SK-N-SH (cell line): Measurements from ENCODE around the gene LTBP1. TPM values are rescaled to one million over a fixed set of nuclear protein-coding genes. Genes with fewer than 3 reads are reported as not detected.

Source experiments
- CTCF ChIA-PET: fragments of 300-600, 350-600 bp; formaldehyde crosslinking; extraction: SDS; loops from one replicate; lab custom pipeline; 2021; lab: Yijun Ruan, JAX
- POLR2A ChIA-PET: fragments of 350-600 bp; sonication (Branson Sonifier 250); formaldehyde crosslinking; extraction: SDS; loops from one replicate; lab custom pipeline; 2020; ENCODE audit warnings: antibody characterized with exemption, inconsistent platforms; lab: Yijun Ruan, JAX
- DNase-seq: peaks from one replicate; pipeline ENCODE4 v3.0.0; 2012
- H2AFZ ChIP-seq: fragments of 200-600 bp; sonication (generic); 2 replicates; pipeline ENCODE4 v1.8.1; 2016; ENCODE audit warnings: antibody characterized with exemption, mild to moderate bottlenecking, low read depth
- H3F3A ChIP-seq: fragments of 200-600 bp; sonication (generic); replicated peaks from 2 replicates; pipeline ENCODE3; 2016; ENCODE audit warnings: antibody characterized with exemption, mild to moderate bottlenecking; ENCODE audit not compliant: insufficient read depth
- H3K27ac ChIP-seq, 2 experiments: fragments of 200-500 bp in 1 of 2; fragments of 200-600 bp in 1 of 2; sonication (Bioruptor generic) in 1 of 2; sonication (generic), shearing (Covaris generic) in 1 of 2; 2 replicates each; pipeline versions ENCODE4 v1.5.1 to v1.6.1; 2014 to 2016; ENCODE audit warnings: low read depth in 2 of 2, inconsistent platforms in 1 of 2, low read length in 1 of 2, mild to moderate bottlenecking in 1 of 2, mixed read lengths in 1 of 2
- H3K27me3 ChIP-seq: fragments of 200-600 bp; sonication (generic), shearing (Covaris generic); 2 replicates; pipeline ENCODE4 v1.6.1; 2016; ENCODE audit warnings: mixed run types; ENCODE audit not compliant: insufficient read depth
- H3K36me3 ChIP-seq, 2 experiments: fragments of 200-500 bp in 1 of 2; fragments of 200-600 bp in 1 of 2; sonication (Bioruptor generic) in 1 of 2; sonication (generic) in 1 of 2; replicated peaks in 1 of 2; 2 replicates each; pipeline versions ENCODE3 to v1.5.1; 2014 to 2016; ENCODE audit warnings: low read length in 1 of 2, mild to moderate bottlenecking in 1 of 2; ENCODE audit not compliant: insufficient read depth in 2 of 2, control insufficient read depth in 1 of 2
- H3K4me1 ChIP-seq, 2 experiments: fragments of 200-500 bp in 1 of 2; fragments of 200-600 bp in 1 of 2; sonication (Bioruptor generic) in 1 of 2; sonication (generic), shearing (Covaris generic) in 1 of 2; 2 replicates each; pipeline versions ENCODE4 v1.5.1 to v1.6.1; 2014 to 2016; ENCODE audit warnings: low read depth in 1 of 2, low read length in 1 of 2, mixed run types in 1 of 2; ENCODE audit not compliant: insufficient read depth in 2 of 2, control insufficient read depth in 1 of 2
- H3K4me2 ChIP-seq: fragments of 200-600 bp; sonication (generic), shearing (Covaris generic); 2 replicates; pipeline ENCODE4 v1.6.1; 2017; ENCODE audit warnings: mixed run types
- H3K4me3 ChIP-seq, 2 experiments: fragments of 200-500 bp in 1 of 2; fragments of 200-600 bp in 1 of 2; sonication (Bioruptor generic) in 1 of 2; sonication (generic), shearing (Covaris generic) in 1 of 2; 2 replicates each; pipeline versions ENCODE4 v1.5.1 to v1.8.1; 2014 to 2016; ENCODE audit warnings: low read depth in 2 of 2, inconsistent platforms in 1 of 2, low read length in 1 of 2, mild to moderate bottlenecking in 1 of 2, mixed read lengths in 1 of 2, moderate library complexity in 1 of 2
- H3K79me2 ChIP-seq: fragments of 200-600 bp; sonication (generic); 2 replicates; pipeline ENCODE4 v1.8.1; 2017; ENCODE audit warnings: mild to moderate bottlenecking; ENCODE audit not compliant: insufficient read depth
- H3K9ac ChIP-seq: fragments of 200-600 bp; sonication (generic); 2 replicates; pipeline ENCODE4 v1.6.1; 2017; ENCODE audit warnings: mixed run types
- H3K9me2 ChIP-seq: fragments of 200-600 bp; sonication (generic); 2 replicates; pipeline ENCODE4 v1.6.1; 2017; ENCODE audit warnings: mixed run types
- H3K9me3 ChIP-seq: fragments of 200-600 bp; sonication (generic); 2 replicates; pipeline ENCODE4 v1.6.1; 2017; ENCODE audit warnings: mixed run types, mild to moderate bottlenecking, moderate library complexity
- H4K20me1 ChIP-seq: fragments of 200-600 bp; sonication (generic); 2 replicates; pipeline ENCODE4 v1.6.1; 2017; ENCODE audit warnings: mild to moderate bottlenecking, mixed run types; ENCODE audit not compliant: insufficient read depth
- CHD2 ChIP-seq: fragments of 150-350 bp; IDR thresholded peaks from 2 replicates; pipeline ENCODE4 v1.6.1; 2018; ENCODE audit warnings: low read length; ENCODE audit not compliant: partially characterized antibody
- ELF1 ChIP-seq: IDR thresholded peaks from 2 replicates; pipeline ENCODE4 v1.4.0; 2012
- EP300 ChIP-seq, 2 experiments: IDR thresholded peaks; 2 replicates each; pipeline versions ENCODE4 v1.4.0 to v1.6.1; 2012; ENCODE audit warnings: borderline replicate concordance in 1 of 2, low read depth in 1 of 2, low read length in 1 of 2
- FOSL2 ChIP-seq: IDR thresholded peaks from 2 replicates; pipeline ENCODE4 v1.4.0; 2012; ENCODE audit warnings: low read depth, mild to moderate bottlenecking, moderate library complexity, borderline replicate concordance
- FOXJ3 ChIP-seq: sonication (generic); formaldehyde crosslinking; IDR thresholded peaks from 2 replicates; pipeline ENCODE4 v1.5.1; 2020; ENCODE audit warnings: mild to moderate bottlenecking, missing genetic modification reagents
- MEF2A ChIP-seq: IDR thresholded peaks from 2 replicates; pipeline ENCODE4 v1.4.0; 2012; ENCODE audit warnings: low read depth, borderline replicate concordance
- NFIC ChIP-seq: IDR thresholded peaks from 2 replicates; pipeline ENCODE4 v1.4.0; 2012; ENCODE audit warnings: borderline replicate concordance
- PBX3 ChIP-seq: IDR thresholded peaks from 2 replicates; pipeline ENCODE4; 2012
- RCOR1 ChIP-seq: fragments of 150-350 bp; IDR thresholded peaks from 2 replicates; pipeline ENCODE4 v1.6.1; 2017; ENCODE audit warnings: antibody characterized with exemption, low read length
- TAF1 ChIP-seq: IDR thresholded peaks from 2 replicates; pipeline ENCODE4 v1.6.1; 2012; ENCODE audit warnings: low read depth, mild to moderate bottlenecking, low read length, moderate library complexity, borderline replicate concordance
- TCF12 ChIP-seq: IDR thresholded peaks from 2 replicates; pipeline ENCODE4 v1.4.0; 2012
- YY1 ChIP-seq: IDR thresholded peaks from 2 replicates; pipeline ENCODE4 v1.4.0; 2012; ENCODE audit warnings: low read depth, mild to moderate bottlenecking
- WGBS: methylation state at CpG from one replicate; pipeline ENCODE4 v1.1.6; 2017; ENCODE audit warnings: low lambda C conversion rate; 5-methylcytosine and 5-hydroxymethylcytosine counted together
- polyA plus RNA-seq, 3 experiments: library from polyadenylated mRNA; depleted of rRNA; stranded (reverse); fragments of >200 nt; gene quantifications; 2 replicates each; pipeline ENCODE4 v1.2.3, GENCODE V29; 2012
- TF ChIP-seq, protein P1 (sequence below): IDR thresholded peaks from 2 replicates; pipeline ENCODE4 v1.4.0; 2012; ENCODE audit warnings: low read depth, borderline replicate concordance

Gene LTBP1
- polyA plus RNA-seq, 1 of the 3 experiments (the other 2 are of a cell fraction), result 467 TPM

DNA sequence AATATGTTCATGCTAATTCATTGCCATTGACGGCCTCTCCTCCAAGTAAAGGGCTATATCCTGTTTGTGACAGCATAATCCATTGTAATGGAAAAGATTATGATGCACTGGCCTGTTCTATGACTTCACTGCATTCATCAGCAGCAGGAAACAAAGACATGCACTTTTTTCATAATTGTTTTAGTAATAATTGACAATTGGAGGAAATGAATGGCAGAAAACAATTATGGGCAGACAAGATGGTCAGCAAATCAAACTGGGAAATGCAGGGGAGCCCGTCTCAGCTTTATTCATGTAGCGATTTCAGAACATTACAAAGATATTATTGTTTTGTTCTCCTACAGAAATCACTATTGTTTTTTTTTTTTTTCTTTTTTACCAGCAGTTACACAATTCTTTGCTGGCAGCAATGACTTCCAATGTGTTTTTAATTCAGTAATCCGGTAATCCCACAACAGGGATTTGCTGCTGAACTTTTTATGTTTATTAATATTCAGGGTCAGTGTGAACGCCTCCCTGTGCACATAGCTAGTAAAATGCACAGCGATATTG, 495.9 kb downstream of the LTBP1 start (continued):
- TF ChIP-seq PBX3 (no peak), NFIC (no peak), FOSL2 (no peak), FOXJ3 (CRISPR knock-in tag) (no peak), MEF2A (no peak), EP300 (IDR thresholded peaks at IDR 0.05; ENCODE audit: borderline replicate concordance in 1 of 2, low read depth in 1 of 2, low read length in 1 of 2) (no peak), CHD2 (no peak), RCOR1 (no peak), TCF12 (no peak), TAF1 (no peak)
- TF ChIP-seq, protein P1, sequence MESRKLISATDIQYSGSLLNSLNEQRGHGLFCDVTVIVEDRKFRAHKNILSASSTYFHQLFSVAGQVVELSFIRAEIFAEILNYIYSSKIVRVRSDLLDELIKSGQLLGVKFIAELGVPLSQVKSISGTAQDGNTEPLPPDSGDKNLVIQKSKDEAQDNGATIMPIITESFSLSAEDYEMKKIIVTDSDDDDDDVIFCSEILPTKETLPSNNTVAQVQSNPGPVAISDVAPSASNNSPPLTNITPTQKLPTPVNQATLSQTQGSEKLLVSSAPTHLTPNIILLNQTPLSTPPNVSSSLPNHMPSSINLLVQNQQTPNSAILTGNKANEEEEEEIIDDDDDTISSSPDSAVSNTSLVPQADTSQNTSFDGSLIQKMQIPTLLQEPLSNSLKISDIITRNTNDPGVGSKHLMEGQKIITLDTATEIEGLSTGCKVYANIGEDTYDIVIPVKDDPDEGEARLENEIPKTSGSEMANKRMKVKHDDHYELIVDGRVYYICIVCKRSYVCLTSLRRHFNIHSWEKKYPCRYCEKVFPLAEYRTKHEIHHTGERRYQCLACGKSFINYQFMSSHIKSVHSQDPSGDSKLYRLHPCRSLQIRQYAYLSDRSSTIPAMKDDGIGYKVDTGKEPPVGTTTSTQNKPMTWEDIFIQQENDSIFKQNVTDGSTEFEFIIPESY, result no peak
- TF ChIP-seq, all 33 proteins: peak for 0

- H3K4me1 ChIP-seq, result no peaks in the 10 kb centered on the region
- H3K79me2 ChIP-seq, result peaks cover 9% of the 10 kb centered on the region; the same call in 1 of the 2 replicates
- peaks cover 4% of the 10 kb centered on the region for H3F3A ChIP-seq
- H3K4me2 ChIP-seq, result no peak overlapping the region
- H4K20me1 ChIP-seq, result no peaks in the 10 kb centered on the region
- TF ChIP-seq TAF1, result no peak
- TF ChIP-seq YY1, result no peak
- no peak for TF ChIP-seq ELF1
- TF ChIP-seq FOSL2, result no peak
- CTCF ChIA-PET, result interaction anchor here (0.7 to 2.9 kb wide), 3 partner anchors 12 to 140 kb away, joined by 3 to 20 read pairs (median 3); no protein-coding TSS in a partner anchor
- H3K9me3 ChIP-seq, result no peaks in the 10 kb centered on the region
- no peak overlapping the region; the same call in 1 of the 2 replicates for H3K9ac ChIP-seq
- WGBS, result 59% methylated on average over 3 of the region's 3 CpGs
- H3K9me2 ChIP-seq, result no peaks in the 10 kb centered on the region
- POLR2A ChIA-PET, result interaction anchor here (0.7 kb wide), 1 partner anchor 279 kb away, joined by 3 read pairs; no protein-coding TSS in a partner anchor
- H2AFZ ChIP-seq, result peak overlapping the region; percentile 14; the same call in 1 of the 2 replicates
- H3K4me3 ChIP-seq, result no peak overlapping the region
- no peak for DNase-seq
- H3K36me3 ChIP-seq, result no peaks in the 10 kb centered on the region
- no peaks in the 10 kb centered on the region for H3K27me3 ChIP-seq
- peak overlapping the region in 1 of 2 experiments; percentile 5; a peak in 1 of 4 replicates for H3K27ac ChIP-seq
Observed at GRCh38 chr2:33443274-33443829, 496.6 kb downstream of the LTBP1 start.
